Kidney (tissue), 14 donors: Measurements from ENCODE around the gene BIVM. TPM values are rescaled to one million over a fixed set of nuclear protein-coding genes. Genes with fewer than 3 reads are reported as not detected.

Experiments used
- DNase-seq, 5 donors: peaks; one replicate each; pipeline ENCODE4 v3.0.0-alpha.2; 2013 to 2020
- FAIRE-seq: peaks from 2 replicates; lab custom pipeline; 2012; peaks lifted over from hg19 to GRCh38; lab: Jason Lieb, UNC
- H3K27ac ChIP-seq, 2 donors: one replicate each; pipeline ENCODE4 v1.7.0; 2013; ENCODE audit warnings: low read depth in 2 of 2, low read length in 2 of 2, inconsistent platforms in 1 of 2
- H3K27me3 ChIP-seq: one replicate; pipeline ENCODE4 v1.7.1; 2013; ENCODE audit warnings: low read length, inconsistent platforms; ENCODE audit not compliant: control insufficient read depth, insufficient read depth
- H3K36me3 ChIP-seq, 3 donors: one replicate each; pipeline versions ENCODE4 v1.7.0 to v1.7.1; 2013; ENCODE audit warnings: low read length in 3 of 3, control low read depth in 1 of 3, inconsistent platforms in 1 of 3; ENCODE audit not compliant: insufficient read depth in 3 of 3, control insufficient read depth in 2 of 3
- H3K4me1 ChIP-seq, 3 donors: one replicate each; pipeline versions ENCODE4 v1.7.0 to v1.7.1; 2013; ENCODE audit warnings: low read length in 3 of 3, inconsistent platforms in 1 of 3, low read depth in 1 of 3; ENCODE audit not compliant: control insufficient read depth in 2 of 3, insufficient read depth in 2 of 3
- H3K4me3 ChIP-seq, 3 donors: one replicate each; pipeline versions ENCODE4 v1.7.0 to v1.8.1; 2013; ENCODE audit warnings: low read length in 3 of 3, control low read depth in 1 of 3, inconsistent platforms in 1 of 3
- H3K9ac ChIP-seq, 3 donors: one replicate each; pipeline versions ENCODE4 v1.7.0 to v1.7.1; 2013; ENCODE audit warnings: low read length in 3 of 3, control low read depth in 1 of 3, inconsistent platforms in 1 of 3
- H3K9me3 ChIP-seq, 3 donors: one replicate each; pipeline versions ENCODE4 v1.7.0 to v1.7.1; 2013; ENCODE audit warnings: low read length in 3 of 3, control low read depth in 1 of 3, inconsistent platforms in 1 of 3; ENCODE audit not compliant: control insufficient read depth in 2 of 3, insufficient read depth in 1 of 3
- CTCF ChIP-seq: IDR thresholded peaks from 3 replicates; pipeline ENCODE4 v1.5.1; 2012; ENCODE audit warnings: mild to moderate bottlenecking, moderate library complexity, borderline replicate concordance; ENCODE audit not compliant: insufficient read depth; ENCODE audit errors: extremely low read depth
- intact Hi-C: fragments of 100-400 bp; cut with DNase I; formaldehyde crosslinking; loops from one replicate; pipeline ENCODE4 v1.11.1; 2022
- polyA plus RNA-seq: library from polyadenylated mRNA; stranded (reverse); fragments of 350-450 nt; fragmentation: Illumina TruSeq; extraction: RNeasy Lipid Tissue Mini Kit (QIAGEN cat#74804); gene quantifications from one replicate; pipeline ENCODE4 v1.2.3, GENCODE V29; 2014; ENCODE audit warnings: low read depth, low replicate concordance; ENCODE audit not compliant: insufficient read depth
- total RNA-seq: library from RNA; stranded (reverse); fragmentation: NEBNext Ultra II Directional; extraction: Animal tissue kit (Norgen Biotek cat#: 25700); gene quantifications from one replicate; pipeline ENCODE4 v1.2.1, GENCODE V29; 2021
- donor health status: control.
- donor health status: control.
- donor health status: control.
- donor health status: control.
- donor health status: control.
- donor health status: DM: yes; HTN: yes; CAD: no.
- donor health status: Normal renal cell carcinoma (clear cell type).

BIVM gene
- total and polyA plus RNA-seq, 2 donors from 2014 or later, result 22.1 to 36.6 TPM

- H3K27me3 ChIP-seq, result no peaks in the 10 kb centered on the region
- peaks cover 0 to 8% (median 0%) of the 10 kb centered on the region in 3 donors for H3K36me3 ChIP-seq
- intact Hi-C loops, result no loop called here
- H3K4me1 ChIP-seq, result peaks cover 0 to 7% (median 5%) of the 10 kb centered on the region in 3 donors
- no peak for FAIRE-seq
- H3K9me3 ChIP-seq, result no peaks in the 10 kb centered on the region
- TF ChIP-seq CTCF, result no peak
- no peak overlapping the region for H3K4me3 ChIP-seq
- no peak for DNase-seq
- no peak overlapping the region for H3K9ac ChIP-seq
- no peak overlapping the region for H3K27ac ChIP-seq
Measured at GRCh38 chr13:102848956-102849355, 50.0 kb downstream of the BIVM start.

GRCh38 chr13:102852556-102852955 lies 53.6 kb downstream of the BIVM start:
- Histone ChIP-seq H3K4me1 (peaks cover 0 to 7% (median 3%) of the 10 kb centered on the region in 3 donors), H3K36me3 (peaks cover 6 to 38% (median 12%) of the 10 kb centered on the region in 3 donors), H3K4me3 (no peak overlapping the region), H3K27me3 (no peaks in the 10 kb centered on the region), H3K9ac (no peak overlapping the region), H3K27ac (no peak overlapping the region), H3K9me3 (no peaks in the 10 kb centered on the region)
- DNase-seq (no peak), FAIRE-seq (no peak)
- intact Hi-C loops, result loop anchor here (10.0 kb wide), 1 partner anchor 268 kb away; no protein-coding TSS in a partner anchor
- TF ChIP-seq CTCF, result no peak

- TF ChIP-seq CTCF, result no peak
- H3K27me3 ChIP-seq, result no peaks in the 10 kb centered on the region
- no peak overlapping the region for H3K4me3 ChIP-seq
- intact Hi-C loops, result loop anchor here (10.0 kb wide), 1 partner anchor 270 kb away; no protein-coding TSS in a partner anchor
- H3K36me3 ChIP-seq, result peaks cover 11 to 59% (median 26%) of the 10 kb centered on the region in 3 donors
- no peak overlapping the region for H3K27ac ChIP-seq
- DNase-seq, result no peak
- no peaks in the 10 kb centered on the region for H3K4me1 ChIP-seq
- no peak overlapping the region for H3K9ac ChIP-seq
- H3K9me3 ChIP-seq, result no peaks in the 10 kb centered on the region
- no peak for FAIRE-seq
Measured at GRCh38 chr13:102854675-102855074, 55.8 kb downstream of the BIVM start.

- H3K36me3 ChIP-seq, result peaks cover 18 to 73% (median 35%) of the 10 kb centered on the region in 3 donors
- intact Hi-C loops, result loop anchor here (10.0 kb wide), 1 partner anchor 272 kb away; no protein-coding TSS in a partner anchor
- H3K9ac ChIP-seq, result no peak overlapping the region
- H3K27ac ChIP-seq, result no peak overlapping the region
- DNase-seq (no peak), FAIRE-seq (no peak)
- no peak overlapping the region for H3K4me3 ChIP-seq
- no peaks in the 10 kb centered on the region for H3K27me3 ChIP-seq
- H3K9me3 ChIP-seq, result no peaks in the 10 kb centered on the region
- TF ChIP-seq CTCF, result no peak
- no peaks in the 10 kb centered on the region for H3K4me1 ChIP-seq
Measured at GRCh38 chr13:102856557-102856956, 57.6 kb downstream of the BIVM start.
